Astrocyte (in vitro differentiated cells and primary cell): ENCODE results near the gene CNTNAP2.

Experiments used
- EZH2 ChIP-seq: IDR thresholded peaks from 2 replicates; pipeline ENCODE4 v1.6.1; 2012; ENCODE audit warnings: mild to moderate bottlenecking, low read length, inconsistent platforms; ENCODE audit not compliant: insufficient read depth
- TF ChIP-seq, protein P1 (sequence below): IDR thresholded peaks from 2 replicates; pipeline ENCODE4 v1.5.1; 2011; ENCODE audit warnings: low read depth, mild to moderate bottlenecking, inconsistent platforms, low read length, moderate library complexity; ENCODE audit not compliant: insufficient read depth

DNA sequence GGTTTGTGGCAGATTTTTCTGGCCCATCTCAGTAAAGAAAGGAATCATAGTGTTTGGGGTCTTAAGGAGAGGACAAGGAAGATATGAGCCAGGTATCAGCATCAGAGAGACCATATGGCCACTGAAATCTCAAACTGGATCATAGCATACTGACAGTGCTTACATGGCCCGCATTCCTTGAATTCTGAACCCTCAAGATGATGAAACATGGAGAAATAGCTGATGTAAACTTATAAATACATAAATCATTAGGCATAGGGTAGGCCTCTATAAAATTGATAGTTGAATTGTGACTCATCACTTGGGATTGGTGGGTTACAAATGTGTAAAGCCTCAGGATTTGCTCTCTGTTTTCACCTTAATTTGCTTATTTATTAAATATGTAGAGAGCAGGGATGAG is 688.5 kb downstream of the CNTNAP2 start:
- TF ChIP-seq, protein P1, sequence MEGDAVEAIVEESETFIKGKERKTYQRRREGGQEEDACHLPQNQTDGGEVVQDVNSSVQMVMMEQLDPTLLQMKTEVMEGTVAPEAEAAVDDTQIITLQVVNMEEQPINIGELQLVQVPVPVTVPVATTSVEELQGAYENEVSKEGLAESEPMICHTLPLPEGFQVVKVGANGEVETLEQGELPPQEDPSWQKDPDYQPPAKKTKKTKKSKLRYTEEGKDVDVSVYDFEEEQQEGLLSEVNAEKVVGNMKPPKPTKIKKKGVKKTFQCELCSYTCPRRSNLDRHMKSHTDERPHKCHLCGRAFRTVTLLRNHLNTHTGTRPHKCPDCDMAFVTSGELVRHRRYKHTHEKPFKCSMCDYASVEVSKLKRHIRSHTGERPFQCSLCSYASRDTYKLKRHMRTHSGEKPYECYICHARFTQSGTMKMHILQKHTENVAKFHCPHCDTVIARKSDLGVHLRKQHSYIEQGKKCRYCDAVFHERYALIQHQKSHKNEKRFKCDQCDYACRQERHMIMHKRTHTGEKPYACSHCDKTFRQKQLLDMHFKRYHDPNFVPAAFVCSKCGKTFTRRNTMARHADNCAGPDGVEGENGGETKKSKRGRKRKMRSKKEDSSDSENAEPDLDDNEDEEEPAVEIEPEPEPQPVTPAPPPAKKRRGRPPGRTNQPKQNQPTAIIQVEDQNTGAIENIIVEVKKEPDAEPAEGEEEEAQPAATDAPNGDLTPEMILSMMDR: no peak
- TF ChIP-seq EZH2: no peak
